HepG2 (cell line): Measurements from ENCODE around the gene C1orf226. TPM values are rescaled to one million over a fixed set of nuclear protein-coding genes. Genes with fewer than 3 reads are reported as not detected.

Source experiments
- ATAC-seq: fragments of 200-7000 bp; cut with Tn5 transposase; 3 replicates; pipeline ENCODE4 v1.9.1; 2020; ENCODE audit warnings: mild to moderate bottlenecking, moderate library complexity
- BruUV-seq: library from RNA; stranded (reverse); fragments of 400-500 nt; replicated peaks from 2 replicates; lab custom pipeline; 2021; lab: Mats Ljungman, UMichigan
- CTCF ChIA-PET: fragments of 300-600 bp; formaldehyde crosslinking; extraction: SDS; loops from one replicate; lab custom pipeline; 2021; ENCODE audit warnings: low total read pairs, inconsistent platforms, low intra/inter-chr PET ratio; lab: Yijun Ruan, JAX
- POLR2A ChIA-PET: fragments of 350-600 bp; sonication (Branson Sonifier 250); formaldehyde crosslinking; loops from one replicate; lab custom pipeline; 2020; ENCODE audit warnings: antibody characterized with exemption, inconsistent platforms; lab: Yijun Ruan, JAX
- DNase-seq: peaks from one replicate; pipeline ENCODE4 v3.0.0-alpha.2; 2015; ENCODE audit warnings: low spot score
- FAIRE-seq: peaks from 3 replicates; lab custom pipeline; 2011; peaks lifted over from hg19 to GRCh38; lab: Jason Lieb, UNC
- H2AFZ ChIP-seq: one replicate; pipeline ENCODE4 v1.6.1; 2011; ENCODE audit warnings: low read length, inconsistent platforms
- H3K27ac ChIP-seq: fragments of 300-600 bp; 3 replicates; pipeline ENCODE4 v1.8.0; 2011; ENCODE audit warnings: mixed run types, mild to moderate bottlenecking, mixed read lengths, low read length, inconsistent platforms; ENCODE audit not compliant: insufficient read depth; ENCODE audit errors: extremely low read length
- H3K27me3 ChIP-seq, 2 experiments: fragments of 200-600 bp in 1 of 2; 2 replicates in 1 of 2; 3 replicates in 1 of 2; pipeline versions ENCODE4 v1.6.0 to v1.8.0; 2011; ENCODE audit warnings: low read length in 2 of 2, mild to moderate bottlenecking in 2 of 2, moderate library complexity in 2 of 2, inconsistent platforms in 1 of 2; ENCODE audit not compliant: insufficient read depth in 2 of 2, control insufficient read depth in 1 of 2
- H3K36me3 ChIP-seq, 2 experiments: fragments of 200-600 bp in 1 of 2; replicated peaks in 1 of 2; 2 replicates in 1 of 2; 3 replicates in 1 of 2; pipeline versions ENCODE4 v1.5.1 to v1.8.0; 2011; ENCODE audit warnings: low read length in 2 of 2, inconsistent platforms in 1 of 2; ENCODE audit not compliant: insufficient read depth in 2 of 2, control insufficient read depth in 1 of 2
- H3K4me1 ChIP-seq: 2 replicates; pipeline ENCODE4 v1.5.1; 2012; ENCODE audit warnings: low read length, inconsistent platforms; ENCODE audit not compliant: insufficient read depth
- H3K4me2 ChIP-seq: 2 replicates; pipeline ENCODE4 v1.6.0; 2011; ENCODE audit warnings: low read depth, low read length, inconsistent platforms
- H3K4me3 ChIP-seq, 3 experiments: fragments of 200-600 bp in 1 of 3; sonication (generic), shearing (Covaris generic) in 1 of 3; replicated peaks in 1 of 3; 2 replicates each; pipeline ENCODE4 v1.5.1; 2011 to 2016; ENCODE audit warnings: low read length in 3 of 3, inconsistent platforms in 2 of 3, low read depth in 2 of 3, mild to moderate bottlenecking in 2 of 3, control low read depth in 1 of 3, mixed read lengths in 1 of 3; ENCODE audit not compliant: insufficient read depth in 1 of 3
- H3K79me2 ChIP-seq: one replicate; pipeline ENCODE4 v1.6.1; 2011; ENCODE audit warnings: low read length, inconsistent platforms; ENCODE audit not compliant: insufficient read depth
- H3K9ac ChIP-seq: 2 replicates; pipeline ENCODE4 v1.6.0; 2011; ENCODE audit warnings: mild to moderate bottlenecking, low read depth, low read length, inconsistent platforms; ENCODE audit not compliant: insufficient read depth
- H3K9me3 ChIP-seq: 2 replicates; pipeline ENCODE4 v1.5.1; 2012; ENCODE audit warnings: mild to moderate bottlenecking, low read length
- H4K20me1 ChIP-seq: 2 replicates; pipeline ENCODE4 v1.6.0; 2011; ENCODE audit warnings: inconsistent platforms, mild to moderate bottlenecking, low read length, moderate library complexity; ENCODE audit not compliant: insufficient read depth
- AGO2 ChIP-seq: fragments of 200-400 bp; formaldehyde crosslinking; optimal IDR thresholded peaks from 2 replicates; pipeline ENCODE3; 2017; ENCODE audit warnings: mild to moderate bottlenecking, low read depth, low read length, moderate library complexity
- DDIT3 ChIP-seq: sonication (generic); formaldehyde crosslinking; IDR thresholded peaks from 2 replicates; pipeline ENCODE4 v1.4.0; 2020; ENCODE audit warnings: mild to moderate bottlenecking, missing genetic modification reagents
- MAFF ChIP-seq: IDR thresholded peaks from 2 replicates; pipeline ENCODE4 v1.6.1; 2011; ENCODE audit warnings: low read depth, low read length, improper control_type of control experiment
- MAFK ChIP-seq, 2 experiments: IDR thresholded peaks in 1 of 2; conservative IDR thresholded peaks in 1 of 2; 2 replicates each; pipeline ENCODE4 v1.6.1; 2011; ENCODE audit warnings: improper control_type of control experiment in 2 of 2, low read length in 2 of 2
- NFYB ChIP-seq: sonication (generic); formaldehyde crosslinking; IDR thresholded peaks from 2 replicates; pipeline ENCODE4 v1.4.0; 2020; ENCODE audit warnings: missing genetic modification reagents
- PCBP1 ChIP-seq: fragments of 200-400 bp; formaldehyde crosslinking; IDR thresholded peaks from 2 replicates; pipeline ENCODE4 v1.6.1; 2017; ENCODE audit warnings: mild to moderate bottlenecking, low read depth, low read length, borderline replicate concordance
- SNAPC4 ChIP-seq: sonication (generic); formaldehyde crosslinking; IDR thresholded peaks from 2 replicates; pipeline ENCODE4 v1.4.0; 2020; ENCODE audit warnings: mild to moderate bottlenecking, missing genetic modification reagents
- STAT5B ChIP-seq: sonication (generic); formaldehyde crosslinking; IDR thresholded peaks from 2 replicates; pipeline ENCODE4 v1.4.0; 2020; ENCODE audit warnings: missing genetic modification reagents
- TP53 ChIP-seq: sonication (generic); formaldehyde crosslinking; conservative IDR thresholded peaks from 2 replicates; pipeline ENCODE4 v1.4.0; 2020; ENCODE audit warnings: missing genetic modification reagents
- U2AF1 ChIP-seq: fragments of 200-400 bp; formaldehyde crosslinking; optimal IDR thresholded peaks from 2 replicates; pipeline ENCODE3; 2017; ENCODE audit warnings: mild to moderate bottlenecking, low read depth, low read length
- YEATS2 ChIP-seq: sonication (generic); formaldehyde crosslinking; IDR thresholded peaks from 2 replicates; pipeline ENCODE4 v1.4.0; 2020; ENCODE audit warnings: missing genetic modification reagents, borderline replicate concordance
- ZBTB3 ChIP-seq: sonication (generic); formaldehyde crosslinking; IDR thresholded peaks from 2 replicates; pipeline ENCODE4 v1.4.0; 2020; ENCODE audit warnings: low read depth, mild to moderate bottlenecking, moderate library complexity, missing genetic modification reagents, borderline replicate concordance
- ZNF20 ChIP-seq: sonication (generic); formaldehyde crosslinking; IDR thresholded peaks from 2 replicates; pipeline ENCODE4 v1.4.0; 2020; ENCODE audit warnings: mild to moderate bottlenecking, moderate library complexity, missing genetic modification reagents
- ZNF616 ChIP-seq: sonication (generic); formaldehyde crosslinking; IDR thresholded peaks from 2 replicates; pipeline ENCODE4 v1.5.0; 2020; ENCODE audit warnings: low read depth, mild to moderate bottlenecking, missing genetic modification reagents
- ZNF639 ChIP-seq: conservative IDR thresholded peaks from 2 replicates; pipeline ENCODE4 v1.6.1; 2018; ENCODE audit warnings: missing genetic modification reagents
- ZNF761 ChIP-seq: sonication (generic); formaldehyde crosslinking; conservative IDR thresholded peaks from 2 replicates; pipeline ENCODE4 v1.4.0; 2020; ENCODE audit warnings: mild to moderate bottlenecking, missing genetic modification reagents
- WGBS: methylation state at CpG from one replicate; pipeline ENCODE4 v1.1.6; 2017; ENCODE audit warnings: low lambda C conversion rate; 5-methylcytosine and 5-hydroxymethylcytosine counted together
- in situ Hi-C: cut with HindIII; loops from 2 replicates; pipeline ENCODE4 v1.10.0; 2017; ENCODE audit warnings: low pct_unique_long_range_greater_than_20kb; ENCODE audit not compliant: extremely low pct_ligation_motif_present
- intact Hi-C: fragments of 100-400 bp; cut with micrococcal nuclease; formaldehyde crosslinking; loops from one replicate; pipeline ENCODE4 v1.10.0; 2022; ENCODE audit not compliant: unreplicated experiment
- polyA plus RNA-seq, 8 experiments: library from polyadenylated mRNA; depleted of rRNA in 3 of 8; stranded (reverse) in 7 of 8; unstranded in 1 of 8; fragments of >200 nt; fragmentation: Illumina TruSeq in 4 of 8; extraction: Trizol in 4 of 8; gene quantifications; 2 replicates each; pipeline versions ENCODE4 v1.2.1 to v1.2.3, GENCODE V29; 2011 to 2016; ENCODE audit warnings: low read depth in 4 of 8, missing spikeins in 1 of 8, mixed read lengths in 1 of 8; ENCODE audit not compliant: insufficient read depth in 1 of 8
- total RNA-seq, 5 experiments: library from RNA; depleted of rRNA; stranded (reverse); fragments of >200 nt; fragmentation: Illumina TruSeq; extraction: Trizol; gene quantifications; 2 replicates each; pipeline ENCODE4 v1.2.3, GENCODE V29; 2016; ENCODE audit warnings: low read depth in 1 of 5
- TF ChIP-seq, protein P1 (sequence below), 2 experiments: fragments of 450-650 bp in 1 of 2; sonication (generic) in 1 of 2; formaldehyde crosslinking; IDR thresholded peaks; 2 replicates each; pipeline versions ENCODE4 v1.5.0 to v1.8.0; 2020 to 2022; ENCODE audit warnings: mild to moderate bottlenecking in 1 of 2, missing genetic modification reagents in 1 of 2

The C1orf226 gene
- total and polyA plus RNA-seq, 2 of the 13 experiments (the other 11 are each of a cell fraction or from before 2014, with no cell fraction given): 4.7 to 4.9 TPM

DNA sequence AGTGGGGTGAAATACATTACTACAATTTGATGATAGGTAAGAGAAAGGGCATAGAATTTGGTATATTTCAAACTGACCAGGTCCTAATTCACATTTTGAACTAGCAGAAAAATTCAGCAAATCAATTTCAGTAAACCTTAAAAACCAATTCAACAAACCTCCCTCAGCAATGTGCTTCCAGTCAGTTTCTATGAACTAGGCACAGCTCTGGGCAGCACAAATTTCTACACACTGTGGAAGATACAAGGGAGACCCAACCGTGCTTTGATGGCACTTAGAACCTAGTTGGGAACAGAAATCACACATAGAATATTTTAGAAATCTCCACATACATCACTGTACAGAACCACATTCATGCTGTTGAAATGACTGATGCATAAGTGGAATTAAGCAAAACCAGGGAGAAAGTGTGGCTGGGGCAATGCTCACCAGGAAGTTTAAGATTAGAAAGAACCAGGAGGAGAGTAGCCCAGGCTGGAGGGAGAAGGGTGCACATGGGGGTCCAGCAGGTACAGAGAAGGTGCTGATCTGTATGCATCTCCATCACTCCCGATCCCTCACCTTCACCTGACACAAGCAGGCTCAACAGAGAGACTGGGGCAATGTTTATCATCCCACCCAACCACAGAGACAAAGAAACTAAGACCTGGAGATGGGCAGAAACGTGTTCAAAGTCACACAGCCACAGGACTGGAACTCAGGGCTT is 14.8 kb downstream of the C1orf226 start:
- H3K9ac ChIP-seq: no peak overlapping the region
- 0% methylated on average over 3 of the region's 3 CpGs for WGBS
- H3K4me3 ChIP-seq: no peak overlapping the region
- H3K4me2 ChIP-seq: no peak overlapping the region
- H4K20me1 ChIP-seq: no peaks in the 10 kb centered on the region
- H3K79me2 ChIP-seq: no peaks in the 10 kb centered on the region
- DNase-seq: no peak
- no peaks in the 10 kb centered on the region; a peak in 1 of 5 replicates for H3K27me3 ChIP-seq
- ATAC-seq: peak; percentile 29; the same call in 2 of the 3 replicates
- H2AFZ ChIP-seq: no peak overlapping the region
- no TSS peak for BruUV-seq
- no peaks in the 10 kb centered on the region for H3K4me1 ChIP-seq
- no peaks in the 10 kb centered on the region for H3K36me3 ChIP-seq
- H3K27ac ChIP-seq: no peak overlapping the region
- FAIRE-seq: no peak
- ChIA-PET CTCF (no interaction called here), POLR2A (no interaction called here)
- intact Hi-C loops: loop anchor here (10.0 kb wide), 1 partner anchor 112 kb away; no protein-coding TSS in a partner anchor
- in situ Hi-C loops: no loop called here
- no peaks in the 10 kb centered on the region for H3K9me3 ChIP-seq
- TF ChIP-seq PCBP1 (no peak), ZNF20 (CRISPR knock-in tag) (no peak), NFYB (CRISPR knock-in tag) (no peak), ZBTB3 (CRISPR knock-in tag) (no peak), MAFK (conservative IDR thresholded peaks at IDR 0.05 in 1 of 2, IDR thresholded peaks at IDR 0.05 in 1 of 2; ENCODE audit: low read length in 2 of 2) (no peak), STAT5B (CRISPR knock-in tag) (no peak), SNAPC4 (CRISPR knock-in tag) (no peak), ZNF616 (no peak), MAFF (no peak), YEATS2 (CRISPR knock-in tag) (no peak), ZNF761 (CRISPR knock-in tag) (no peak), AGO2 (no peak), U2AF1 (no peak), ZNF639 (no peak), DDIT3 (CRISPR knock-in tag) (no peak), TP53 (CRISPR knock-in tag) (no peak)
- TF ChIP-seq, protein P1, sequence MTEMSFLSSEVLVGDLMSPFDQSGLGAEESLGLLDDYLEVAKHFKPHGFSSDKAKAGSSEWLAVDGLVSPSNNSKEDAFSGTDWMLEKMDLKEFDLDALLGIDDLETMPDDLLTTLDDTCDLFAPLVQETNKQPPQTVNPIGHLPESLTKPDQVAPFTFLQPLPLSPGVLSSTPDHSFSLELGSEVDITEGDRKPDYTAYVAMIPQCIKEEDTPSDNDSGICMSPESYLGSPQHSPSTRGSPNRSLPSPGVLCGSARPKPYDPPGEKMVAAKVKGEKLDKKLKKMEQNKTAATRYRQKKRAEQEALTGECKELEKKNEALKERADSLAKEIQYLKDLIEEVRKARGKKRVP (CRISPR knock-in tag; IDR thresholded peaks at IDR 0.05): no peak
